T-helper 1 cell (primary cell): ENCODE measurements around the gene FCRL4.

Source experiments
- DNase-seq, 5 donors: peaks; one replicate each; pipeline ENCODE4 v3.0.0-alpha.2; 2012 to 2020
- total RNA-seq, 4 donors: gene quantifications; one replicate each; lab custom pipeline; 2026; lab: John Stamatoyannopoulos, UW

The FCRL4 gene
- total RNA-seq = 0 reads per million in 4 donors

GRCh38 chr1:157597959-157598667, at the start of gene FCRL4:
Gene FCRL4 (minus strand): TSS chr1:157598085. CDS start chr1:157597944, 141 bp downstream.
- DNase-seq = peak in 1 of 5 donors; percentile 9

DNA sequence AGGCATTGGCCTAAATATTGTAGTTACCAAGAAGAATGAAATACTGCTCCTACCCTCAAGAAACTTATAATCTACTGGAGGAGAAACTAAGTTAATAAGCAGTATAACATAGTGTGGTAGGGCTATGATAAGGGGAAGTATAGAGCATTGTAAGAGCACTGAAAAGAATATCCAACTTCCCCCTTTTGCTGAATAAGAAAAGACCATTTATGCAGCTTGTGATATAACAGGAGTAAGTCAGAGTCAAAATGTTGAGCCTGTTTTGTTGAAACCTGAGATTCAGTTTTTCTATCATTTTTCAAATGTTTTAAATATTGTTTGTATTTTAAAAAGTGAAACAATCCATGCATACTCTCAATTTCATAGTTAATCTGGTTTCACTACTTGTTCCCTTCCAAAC, 48.3 kb upstream of the FCRL4 start:
- no peak for DNase-seq

DNA sequence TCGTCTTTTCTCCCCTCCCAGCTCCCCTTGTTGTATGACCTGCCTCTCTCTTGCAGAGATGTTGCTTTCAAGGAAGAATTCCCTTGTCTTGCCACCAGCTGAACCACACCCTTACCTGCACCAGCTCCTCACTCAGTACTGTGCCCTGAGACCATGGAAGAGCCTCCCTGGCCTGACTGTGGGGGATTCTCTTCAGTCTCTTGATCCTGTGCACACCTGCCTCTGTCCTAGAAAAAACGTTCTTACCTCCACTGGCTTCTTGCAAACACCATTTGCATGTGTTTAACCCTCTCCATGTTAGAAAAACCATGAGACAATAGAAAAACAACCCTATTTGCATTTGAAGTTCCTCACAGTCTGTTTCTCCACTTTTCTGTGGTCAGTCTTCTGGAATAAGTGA, 43.3 kb upstream of the FCRL4 start:
- DNase-seq = no peak

DNA sequence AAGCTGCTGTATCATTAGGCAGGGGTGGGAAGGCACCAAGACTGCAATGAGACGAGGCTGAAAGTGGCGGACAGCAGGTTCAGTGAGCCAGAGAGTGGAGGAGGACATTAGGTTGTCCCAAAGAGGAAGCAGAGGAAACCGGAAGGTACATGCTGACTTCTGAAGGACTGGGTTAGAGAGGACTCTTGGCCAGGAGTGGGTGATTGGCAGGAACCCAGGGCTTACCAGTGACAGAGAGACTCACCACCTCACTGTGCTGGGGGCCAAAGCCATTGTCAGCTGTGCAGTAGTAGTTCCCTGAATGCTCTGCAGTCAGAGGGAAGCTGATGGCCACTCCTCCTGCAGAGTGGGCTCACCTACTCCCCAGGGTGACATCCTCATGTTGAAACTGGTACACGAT, 41.9 kb upstream of the FCRL4 start:
- DNase-seq = no peak

DNA sequence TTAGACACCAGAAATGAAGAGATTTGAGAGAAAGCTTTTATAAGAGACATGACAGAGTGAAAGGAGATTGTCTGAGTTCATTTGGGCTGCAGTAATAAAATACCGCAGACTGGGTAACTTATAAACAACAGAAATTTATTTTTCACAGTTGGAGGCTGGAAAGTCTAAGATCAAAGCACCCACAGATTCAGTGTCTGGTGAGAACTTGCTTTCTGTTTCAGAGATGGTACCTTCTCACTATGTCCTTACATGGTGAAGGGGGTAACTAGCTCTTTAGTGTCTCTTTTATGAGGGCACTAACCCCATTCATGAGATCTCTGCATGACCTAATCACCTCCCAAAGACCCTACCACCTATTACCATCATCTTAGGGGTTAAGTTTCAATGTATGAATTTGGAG, 30.9 kb upstream of the FCRL4 start:
- no peak for DNase-seq

GRCh38 chr1:157626099-157626498, 28.2 kb upstream of the FCRL4 start:
- DNase-seq = peak in 1 of 5 donors; percentile 5

DNA sequence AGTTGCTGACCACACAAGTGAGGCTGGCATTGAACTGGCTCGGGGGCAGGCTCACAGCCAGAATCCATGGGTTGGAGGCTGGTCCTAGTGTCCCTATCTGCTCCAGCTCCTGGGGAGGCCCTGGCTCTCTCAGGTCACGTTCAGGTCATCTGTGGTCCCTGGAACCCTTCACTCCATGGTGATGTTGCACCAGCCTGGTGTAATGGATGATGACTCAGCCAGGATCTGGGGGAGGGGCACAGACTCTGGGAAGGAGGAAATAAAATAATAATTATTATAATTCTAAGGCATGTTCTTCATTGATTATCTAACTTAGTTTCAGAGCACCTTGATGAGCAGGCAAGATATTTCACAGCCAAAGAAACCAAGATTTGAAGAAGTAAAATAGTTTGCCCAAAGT, 26.6 kb upstream of the FCRL4 start:
- DNase-seq = no peak

GRCh38 chr1:157622471-157622870, 24.6 kb upstream of the FCRL4 start:
- DNase-seq = no peak

GRCh38 chr1:157618190-157618589, 20.3 kb upstream of the FCRL4 start:
- DNase-seq = no peak

GRCh38 chr1:157600236-157600635, 2.4 kb upstream of the FCRL4 start:
- no peak for DNase-seq

GRCh38 chr1:157596384-157596783, 1.5 kb downstream of the FCRL4 start:
- no peak for DNase-seq

DNA sequence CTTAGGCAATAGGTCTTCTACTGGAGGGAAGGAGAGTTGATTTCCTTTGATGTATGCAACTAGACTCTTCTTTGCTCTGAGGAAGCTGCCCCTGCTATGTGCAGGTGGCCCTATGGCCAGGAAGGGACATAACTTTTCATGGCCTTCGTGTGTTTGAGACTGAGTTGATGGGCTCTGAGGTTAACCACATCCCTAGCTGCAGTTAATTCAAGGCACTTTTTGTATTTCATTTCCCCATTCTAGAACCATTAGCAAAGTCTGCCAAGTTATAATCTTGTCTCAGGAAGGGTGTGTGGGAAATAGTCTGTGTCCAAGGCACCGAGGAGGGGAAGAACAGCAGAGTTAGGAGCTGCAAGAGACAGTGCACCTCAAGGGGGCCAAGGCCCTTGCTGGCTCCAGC, 2.5 kb downstream of the FCRL4 start:
- DNase-seq = no peak

- no peak for DNase-seq
These were observed 11.9 kb downstream of the FCRL4 start for GRCh38 chr1:157585984-157586383.

- no peak for DNase-seq
These were observed 13.4 kb downstream of the FCRL4 start for GRCh38 chr1:157584503-157584902.

GRCh38 chr1:157580828-157581210, 17.1 kb downstream of the FCRL4 start:
- DNase-seq = no peak

- peak in 2 of 5 donors; percentile 16 to 28 for DNase-seq
These were observed 17.6 kb downstream of the FCRL4 start for GRCh38 chr1:157580179-157580827.

GRCh38 chr1:157577420-157577819, 20.5 kb downstream of the FCRL4 start:
- DNase-seq = no peak

GRCh38 chr1:157575744-157576143, 22.1 kb downstream of the FCRL4 start:
- no peak for DNase-seq

DNA sequence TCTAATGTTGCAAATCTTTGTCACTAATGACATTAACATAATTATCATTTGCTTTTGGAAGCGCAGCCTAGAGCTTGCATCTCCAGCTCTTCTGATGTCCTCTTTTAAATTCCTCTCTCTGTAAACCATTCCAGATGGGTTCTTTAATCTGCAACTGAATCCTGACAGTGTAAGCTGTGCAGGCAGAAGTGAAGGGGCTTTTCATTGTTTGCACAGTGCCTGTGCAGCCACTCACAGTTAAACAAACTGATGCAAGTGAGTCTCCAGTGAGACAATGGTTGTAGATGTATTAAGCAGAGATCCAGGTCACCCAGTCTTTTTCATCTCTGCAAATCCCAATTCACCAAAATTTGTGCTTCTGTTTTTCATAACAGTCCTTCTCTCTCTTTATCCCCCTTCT, 23.0 kb downstream of the FCRL4 start:
- DNase-seq = no peak

DNA sequence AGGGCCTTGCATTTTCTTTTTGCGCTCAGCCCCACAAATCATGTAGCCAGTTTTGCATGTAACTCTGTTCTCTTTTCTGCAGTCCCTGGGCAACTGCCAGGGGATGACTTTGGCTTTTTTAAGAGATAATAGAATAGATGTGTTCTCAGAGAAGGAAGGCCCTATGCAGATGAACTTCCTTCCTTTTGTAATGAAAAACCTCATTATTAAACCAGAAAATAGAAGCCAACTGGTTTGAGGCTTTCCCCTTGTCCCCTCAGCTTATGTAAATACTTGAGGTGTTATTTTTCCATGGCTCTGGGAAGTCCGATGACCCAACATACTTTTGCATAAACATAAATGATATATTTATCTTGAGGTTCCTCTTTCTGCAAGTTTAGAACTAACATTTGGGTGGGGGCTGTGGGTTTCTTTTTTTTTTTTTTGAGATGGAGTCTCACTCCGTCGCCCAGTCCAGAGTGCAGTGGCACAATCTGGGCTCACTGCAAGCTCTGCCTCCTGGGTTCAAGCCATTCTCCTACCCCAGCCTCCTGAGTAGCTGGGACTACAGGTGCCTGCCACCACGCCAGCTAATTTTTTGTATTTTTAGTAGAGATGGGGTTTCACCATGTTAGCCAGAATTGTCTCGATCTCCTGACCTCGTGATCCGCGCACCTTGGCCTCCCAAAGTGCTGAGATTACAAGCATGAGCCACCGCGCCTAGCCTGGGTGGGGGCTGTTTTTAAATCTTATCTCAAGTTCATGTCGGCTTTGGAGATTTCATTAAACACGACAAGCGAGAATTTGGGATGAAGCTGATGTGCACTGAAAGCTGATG, 31.2 kb downstream of the FCRL4 start:
- DNase-seq = no peak

DNA sequence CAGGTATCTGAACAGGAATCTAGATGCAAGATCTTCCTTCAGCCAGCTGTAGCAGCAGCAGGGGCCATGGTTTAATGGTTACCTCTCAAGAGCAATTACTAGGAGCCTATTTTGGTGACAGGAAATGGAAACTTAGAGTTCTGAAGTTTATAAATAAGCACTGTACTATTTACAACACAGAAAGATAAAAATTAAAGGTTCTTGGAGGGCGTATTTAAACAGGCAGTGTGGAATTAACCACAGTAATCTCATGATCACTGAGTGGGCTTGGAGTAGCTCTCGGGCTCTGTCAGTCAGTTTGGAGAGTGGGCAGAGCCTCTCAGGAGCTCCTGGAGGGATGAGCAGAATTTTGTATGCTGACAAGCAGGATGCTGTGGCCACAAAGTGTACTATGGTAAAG, 35.4 kb downstream of the FCRL4 start:
- no peak for DNase-seq

- no peak for DNase-seq
These were observed 39.8 kb downstream of the FCRL4 start for GRCh38 chr1:157558119-157558518.
